HUES6 (cell line): ENCODE results near the gene MESD.

Source experiments
- H3K27ac ChIP-seq: 2 replicates; pipeline ENCODE4 v1.7.0; 2013; ENCODE audit warnings: low read depth, mild to moderate bottlenecking, low read length, inconsistent platforms
- H3K27me3 ChIP-seq: 2 replicates; pipeline ENCODE4 v1.6.1; 2013; ENCODE audit warnings: low read length; ENCODE audit not compliant: control insufficient read depth, insufficient read depth
- H3K36me3 ChIP-seq: 2 replicates; pipeline ENCODE4 v1.6.1; 2013; ENCODE audit warnings: low read length; ENCODE audit not compliant: control insufficient read depth, insufficient read depth
- H3K4me1 ChIP-seq: 2 replicates; pipeline ENCODE4 v1.6.1; 2013; ENCODE audit warnings: low read length; ENCODE audit not compliant: control insufficient read depth, insufficient read depth
- H3K4me3 ChIP-seq: 2 replicates; pipeline ENCODE4 v1.5.1; 2013; ENCODE audit warnings: low read depth, low read length
- H3K9ac ChIP-seq: one replicate; pipeline ENCODE4 v1.6.1; 2013; ENCODE audit warnings: mild to moderate bottlenecking, low read length
- H3K9me3 ChIP-seq: 2 replicates; pipeline ENCODE4 v1.6.1; 2013; ENCODE audit warnings: low read depth, low read length; ENCODE audit not compliant: control insufficient read depth, insufficient read depth

The MESD gene

GRCh38 chr15:80990955-80991354 lies 1.3 kb upstream of the MESD start:
- Histone ChIP-seq H3K4me1 (peaks cover 24% of the 10 kb centered on the region), H3K27me3 (no peaks in the 10 kb centered on the region), H3K4me3 (no peak overlapping the region), H3K9me3 (no peaks in the 10 kb centered on the region), H3K27ac (no peak overlapping the region), H3K9ac (no peak overlapping the region), H3K36me3 (no peaks in the 10 kb centered on the region)

- H3K27ac ChIP-seq = peak overlapping the region; percentile 97
- H3K27me3 ChIP-seq = no peaks in the 10 kb centered on the region
Observed at GRCh38 chr15:80989081-80989517, 520 bp downstream of the MESD start.

GRCh38 chr15:80988148-80988796 lies 1.3 kb downstream of the MESD start:
- H3K9me3 ChIP-seq = no peaks in the 10 kb centered on the region
- no peaks in the 10 kb centered on the region for H3K36me3 ChIP-seq
- peak overlapping the region; percentile 97 for H3K9ac ChIP-seq
- H3K27me3 ChIP-seq = no peaks in the 10 kb centered on the region
- H3K4me1 ChIP-seq = peaks cover 34% of the 10 kb centered on the region
- H3K4me3 ChIP-seq = peak overlapping the region; percentile 99
- H3K27ac ChIP-seq = no peak overlapping the region

More at GRCh38 chr15:80989081-80989517, 520 bp downstream of the MESD start:
- Histone ChIP-seq H3K4me3 (peak overlapping the region; percentile 99), H3K9ac (peak overlapping the region; percentile 97), H3K36me3 (no peaks in the 10 kb centered on the region), H3K4me1 (peaks cover 34% of the 10 kb centered on the region), H3K9me3 (no peaks in the 10 kb centered on the region)

- peak overlapping the region; percentile 23; the same call in 1 of the 2 replicates for H3K4me3 ChIP-seq
- no peaks in the 10 kb centered on the region for H3K9me3 ChIP-seq
Observed at GRCh38 chr15:80986487-80986886, 3.1 kb downstream of the MESD start.

GRCh38 chr15:80985981-80986380 lies 3.6 kb downstream of the MESD start:
- Histone ChIP-seq H3K4me1 (peaks cover 31% of the 10 kb centered on the region), H3K36me3 (peaks cover 4% of the 10 kb centered on the region), H3K27ac (no peak overlapping the region), H3K4me3 (no peak overlapping the region), H3K9ac (no peak overlapping the region), H3K9me3 (no peaks in the 10 kb centered on the region), H3K27me3 (no peaks in the 10 kb centered on the region)

More at GRCh38 chr15:80986487-80986886, 3.1 kb downstream of the MESD start:
- Histone ChIP-seq H3K27me3 (no peaks in the 10 kb centered on the region), H3K27ac (no peak overlapping the region), H3K4me1 (peaks cover 34% of the 10 kb centered on the region), H3K36me3 (peaks cover 4% of the 10 kb centered on the region), H3K9ac (no peak overlapping the region)

- peaks cover 30% of the 10 kb centered on the region for H3K4me1 ChIP-seq
- 0 out of 2 replicates have a peak overlapping the region, but pooled peaks have one; percentile 19 for H3K27ac ChIP-seq
- H3K4me3 ChIP-seq = no peak overlapping the region
- H3K27me3 ChIP-seq = no peaks in the 10 kb centered on the region
- H3K9me3 ChIP-seq = no peaks in the 10 kb centered on the region
- H3K36me3 ChIP-seq = peaks cover 12% of the 10 kb centered on the region
- H3K9ac ChIP-seq = no peak overlapping the region
Observed at GRCh38 chr15:80984856-80985255, 4.8 kb downstream of the MESD start.

GRCh38 chr15:80982839-80983238 lies 6.8 kb downstream of the MESD start:
- Histone ChIP-seq H3K4me3 (no peak overlapping the region), H3K4me1 (peaks cover 31% of the 10 kb centered on the region), H3K9ac (no peak overlapping the region), H3K27ac (no peak overlapping the region), H3K27me3 (no peaks in the 10 kb centered on the region), H3K9me3 (no peaks in the 10 kb centered on the region), H3K36me3 (peaks cover 29% of the 10 kb centered on the region)

GRCh38 chr15:80982205-80982604 lies 7.4 kb downstream of the MESD start:
- H3K9me3 ChIP-seq = no peaks in the 10 kb centered on the region
- no peaks in the 10 kb centered on the region for H3K27me3 ChIP-seq
- peaks cover 29% of the 10 kb centered on the region for H3K36me3 ChIP-seq
- H3K27ac ChIP-seq = no peak overlapping the region
- H3K9ac ChIP-seq = no peak overlapping the region
- no peak overlapping the region for H3K4me3 ChIP-seq
- peaks cover 33% of the 10 kb centered on the region for H3K4me1 ChIP-seq

GRCh38 chr15:80979538-80980200 lies 9.9 kb downstream of the MESD start:
- peaks cover 17% of the 10 kb centered on the region for H3K4me1 ChIP-seq
- no peaks in the 10 kb centered on the region for H3K9me3 ChIP-seq
- H3K9ac ChIP-seq = no peak overlapping the region
- H3K4me3 ChIP-seq = no peak overlapping the region
- peaks cover 35% of the 10 kb centered on the region for H3K36me3 ChIP-seq
- no peaks in the 10 kb centered on the region for H3K27me3 ChIP-seq
- H3K27ac ChIP-seq = peak overlapping the region; percentile 60; the same call in 1 of the 2 replicates

GRCh38 chr15:80978685-80979329 lies 10.8 kb downstream of the MESD start:
- Histone ChIP-seq H3K27me3 (no peaks in the 10 kb centered on the region), H3K9ac (no peak overlapping the region), H3K4me3 (no peak overlapping the region), H3K4me1 (peaks cover 22% of the 10 kb centered on the region), H3K27ac (peak overlapping the region; percentile 60; the same call in 1 of the 2 replicates), H3K36me3 (peaks cover 35% of the 10 kb centered on the region), H3K9me3 (no peaks in the 10 kb centered on the region)

- Histone ChIP-seq H3K4me3 (no peak overlapping the region), H3K27ac (no peak overlapping the region)
Observed at GRCh38 chr15:80977627-80978036, 12.0 kb downstream of the MESD start.

More at GRCh38 chr15:80977627-80978036, 12.0 kb downstream of the MESD start:
- no peaks in the 10 kb centered on the region for H3K9me3 ChIP-seq
- peaks cover 35% of the 10 kb centered on the region for H3K36me3 ChIP-seq
- H3K4me1 ChIP-seq = peaks cover 22% of the 10 kb centered on the region
- H3K9ac ChIP-seq = no peak overlapping the region
- no peaks in the 10 kb centered on the region for H3K27me3 ChIP-seq
